ENCODE data around the gene CLIP2. TPM values are rescaled to one million over a fixed set of nuclear protein-coding genes. Genes with fewer than 3 reads are reported as not detected.

Gene CLIP2
- total RNA-seq, 1 experiment from 2014 or later: 37.9 TPM

- Histone ChIP-seq H2AFZ (no peak overlapping the region), H3K9me3 (ENCODE audit: insufficient read depth, low read depth) (no peaks in the 10 kb centered on the region), H3K4me3 (no peak overlapping the region), H3K4me1 (replicated peaks; ENCODE audit: insufficient read depth) (no peaks in the 10 kb centered on the region), H3F3A (ENCODE audit: insufficient read depth, low read depth) (0 out of 2 replicates have a peak, but pooled peaks cover 2% of the 10 kb centered on the region), H3K4me2 (no peak overlapping the region), H3K27ac (no peak overlapping the region), H3K27me3 (ENCODE audit: insufficient read depth, low read depth) (no peaks in the 10 kb centered on the region), H4K20me1 (ENCODE audit: insufficient read depth) (no peaks in the 10 kb centered on the region), H3K79me2 (ENCODE audit: low read depth) (no peaks in the 10 kb centered on the region), H3K36me3 (ENCODE audit: low read depth) (no peaks in the 10 kb centered on the region), H3K9me2 (ENCODE audit: insufficient read depth) (no peaks in the 10 kb centered on the region)
- ChIA-PET POLR2A (ENCODE audit: unreplicated experiment) (no interaction called here), CTCF (no interaction called here)
- BruUV-seq (replicated peaks): no TSS peak
- TF ChIP-seq EZH2 (IDR thresholded peaks at IDR 0.05; ENCODE audit: low read depth) (no peak), CTCF (conservative IDR thresholded peaks at IDR 0.05) (no peak)
- intact Hi-C loops (cut with micrococcal nuclease; ENCODE audit: unreplicated experiment): no loop called here
- DNase-seq: no peak
Measured at GRCh38 chr7:74332373-74333176, 43.4 kb downstream of the CLIP2 start.

- CTCF ChIA-PET: interaction anchor here (0.6 kb wide), 1 partner anchor 56 kb away, joined by 5 read pairs; no protein-coding TSS in a partner anchor
- Histone ChIP-seq H4K20me1 (ENCODE audit: insufficient read depth) (no peaks in the 10 kb centered on the region), H3K27ac (no peak overlapping the region), H3K9me2 (ENCODE audit: insufficient read depth) (no peaks in the 10 kb centered on the region), H3K4me2 (no peak overlapping the region), H3K4me1 (replicated peaks; ENCODE audit: insufficient read depth) (no peaks in the 10 kb centered on the region), H3F3A (ENCODE audit: insufficient read depth, low read depth) (0 out of 2 replicates have a peak, but pooled peaks cover 2% of the 10 kb centered on the region), H3K79me2 (ENCODE audit: low read depth) (no peaks in the 10 kb centered on the region), H3K4me3 (no peak overlapping the region), H3K27me3 (ENCODE audit: insufficient read depth, low read depth) (no peaks in the 10 kb centered on the region), H3K36me3 (ENCODE audit: low read depth) (no peaks in the 10 kb centered on the region), H3K9me3 (ENCODE audit: insufficient read depth, low read depth) (no peaks in the 10 kb centered on the region), H2AFZ (no peak overlapping the region)
- POLR2A ChIA-PET (ENCODE audit: unreplicated experiment): no interaction called here
- intact Hi-C loops (cut with micrococcal nuclease; ENCODE audit: unreplicated experiment): no loop called here
- no TSS peak for BruUV-seq (replicated peaks)
- TF ChIP-seq EZH2 (IDR thresholded peaks at IDR 0.05; ENCODE audit: low read depth) (no peak), CTCF (conservative IDR thresholded peaks at IDR 0.05) (no peak)
- no peak for DNase-seq
Measured at GRCh38 chr7:74334030-74334429, 44.8 kb downstream of the CLIP2 start.

GRCh38 chr7:74337926-74338325, 48.7 kb downstream of the CLIP2 start:
- Histone ChIP-seq H3K36me3 (ENCODE audit: low read depth) (no peaks in the 10 kb centered on the region), H3K4me3 (no peak overlapping the region), H3K27ac (no peak overlapping the region), H3K79me2 (ENCODE audit: low read depth) (no peaks in the 10 kb centered on the region), H3F3A (ENCODE audit: insufficient read depth, low read depth) (peaks cover 2% of the 10 kb centered on the region; the same call in 1 of the 2 replicates), H3K9me2 (ENCODE audit: insufficient read depth) (no peaks in the 10 kb centered on the region), H4K20me1 (ENCODE audit: insufficient read depth) (no peaks in the 10 kb centered on the region), H3K27me3 (ENCODE audit: insufficient read depth, low read depth) (no peaks in the 10 kb centered on the region), H2AFZ (no peak overlapping the region), H3K4me2 (no peak overlapping the region), H3K4me1 (replicated peaks; ENCODE audit: insufficient read depth) (no peaks in the 10 kb centered on the region), H3K9me3 (ENCODE audit: insufficient read depth, low read depth) (no peaks in the 10 kb centered on the region)
- no peak for TF ChIP-seq EZH2 (IDR thresholded peaks at IDR 0.05; ENCODE audit: low read depth)
- TF ChIP-seq CTCF (conservative IDR thresholded peaks at IDR 0.05): no peak
- DNase-seq: no peak
- CTCF ChIA-PET: no interaction called here
- POLR2A ChIA-PET (ENCODE audit: unreplicated experiment): no interaction called here
- intact Hi-C loops (cut with micrococcal nuclease; ENCODE audit: unreplicated experiment): no loop called here
- no TSS peak for BruUV-seq (replicated peaks)

Measured in PC-9 (cell line).